GM19468 (cell line): ENCODE data around the gene TRAF4.

Experiments
- ATAC-seq: cut with Tn5 transposase; IDR thresholded peaks from one replicate; pipeline ENCODE4 v1.9.1; 2021; ENCODE audit warnings: mild to moderate bottlenecking, moderate library complexity, moderate number of reproducible peaks; ENCODE audit not compliant: unreplicated experiment; ENCODE audit errors: extremely low read depth

Gene TRAF4

GRCh38 chr17:28745786-28746411 lies 2.1 kb downstream of the TRAF4 start:
- no peak for ATAC-seq

- no peak for ATAC-seq
Measured at GRCh38 chr17:28746611-28747050, 2.8 kb downstream of the TRAF4 start.

- no peak for ATAC-seq
Measured at GRCh38 chr17:28747051-28747691, 3.4 kb downstream of the TRAF4 start.

- ATAC-seq, result no peak
Measured at GRCh38 chr17:28747801-28748750, 4.3 kb downstream of the TRAF4 start.

- ATAC-seq, result no peak
Measured at GRCh38 chr17:28748852-28749515, 5.2 kb downstream of the TRAF4 start.

- ATAC-seq, result no peak
Measured at GRCh38 chr17:28749516-28750177, 5.8 kb downstream of the TRAF4 start.

GRCh38 chr17:28750178-28751047 lies 6.6 kb downstream of the TRAF4 start:
- peak; percentile 71 for ATAC-seq

- ATAC-seq, result no peak
Measured at GRCh38 chr17:28751600-28752366, 8.0 kb downstream of the TRAF4 start.

GRCh38 chr17:28755486-28755885 lies 11.7 kb downstream of the TRAF4 start:
- ATAC-seq, result no peak

GRCh38 chr17:28756049-28756804 lies 12.4 kb downstream of the TRAF4 start:
- no peak for ATAC-seq

- ATAC-seq, result no peak
Measured at GRCh38 chr17:28758411-28759121, 14.8 kb downstream of the TRAF4 start.

- ATAC-seq, result no peak
Measured at GRCh38 chr17:28759256-28759865, 15.6 kb downstream of the TRAF4 start.

- ATAC-seq, result no peak
Measured at GRCh38 chr17:28760601-28761562, 17.1 kb downstream of the TRAF4 start.

- ATAC-seq, result no peak
Measured at GRCh38 chr17:28763137-28763799, 19.5 kb downstream of the TRAF4 start.

GRCh38 chr17:28763804-28764266 lies 20.0 kb downstream of the TRAF4 start:
- no peak for ATAC-seq
